GM12874 (cell line): ENCODE measurements around the gene PFN4.

Experiments
- TF ChIP-seq, protein P1 (sequence below): IDR thresholded peaks from 2 replicates; pipeline ENCODE4 v1.5.1; 2011; ENCODE audit warnings: low read depth, mild to moderate bottlenecking, control low read depth, low read length, moderate library complexity; ENCODE audit not compliant: insufficient read depth

PFN4 gene

GRCh38 chr2:24123922-24124580 lies 917 bp upstream of the PFN4 start:
- TF ChIP-seq, protein P1, sequence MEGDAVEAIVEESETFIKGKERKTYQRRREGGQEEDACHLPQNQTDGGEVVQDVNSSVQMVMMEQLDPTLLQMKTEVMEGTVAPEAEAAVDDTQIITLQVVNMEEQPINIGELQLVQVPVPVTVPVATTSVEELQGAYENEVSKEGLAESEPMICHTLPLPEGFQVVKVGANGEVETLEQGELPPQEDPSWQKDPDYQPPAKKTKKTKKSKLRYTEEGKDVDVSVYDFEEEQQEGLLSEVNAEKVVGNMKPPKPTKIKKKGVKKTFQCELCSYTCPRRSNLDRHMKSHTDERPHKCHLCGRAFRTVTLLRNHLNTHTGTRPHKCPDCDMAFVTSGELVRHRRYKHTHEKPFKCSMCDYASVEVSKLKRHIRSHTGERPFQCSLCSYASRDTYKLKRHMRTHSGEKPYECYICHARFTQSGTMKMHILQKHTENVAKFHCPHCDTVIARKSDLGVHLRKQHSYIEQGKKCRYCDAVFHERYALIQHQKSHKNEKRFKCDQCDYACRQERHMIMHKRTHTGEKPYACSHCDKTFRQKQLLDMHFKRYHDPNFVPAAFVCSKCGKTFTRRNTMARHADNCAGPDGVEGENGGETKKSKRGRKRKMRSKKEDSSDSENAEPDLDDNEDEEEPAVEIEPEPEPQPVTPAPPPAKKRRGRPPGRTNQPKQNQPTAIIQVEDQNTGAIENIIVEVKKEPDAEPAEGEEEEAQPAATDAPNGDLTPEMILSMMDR = no peak

GRCh38 chr2:24122366-24123194 lies 554 bp downstream of the PFN4 start:
- TF ChIP-seq, protein P1 = no peak

DNA sequence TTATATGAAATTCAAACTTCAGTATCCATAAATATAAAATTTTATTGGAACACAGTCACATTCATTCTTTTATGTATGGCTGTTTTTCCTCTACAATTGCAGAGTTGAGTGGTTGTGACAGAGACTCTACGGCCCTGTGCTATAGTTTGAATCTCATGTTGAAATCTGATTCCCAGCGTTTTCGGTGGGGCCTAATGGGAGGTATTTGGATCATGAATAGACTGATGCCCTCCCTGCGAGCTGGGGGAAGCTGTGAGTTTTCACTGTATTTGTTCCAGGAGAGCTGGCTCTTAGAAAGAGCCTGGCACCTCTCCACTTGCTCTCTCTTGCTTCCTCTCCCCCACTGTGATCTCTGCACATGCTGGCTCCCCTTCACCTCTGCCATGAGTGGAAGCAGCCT lies 1.7 kb downstream of the PFN4 start:
- TF ChIP-seq, protein P1 = no peak

- TF ChIP-seq, protein P1 = no peak
These were observed 2.1 kb downstream of the PFN4 start for GRCh38 chr2:24121066-24121465.

GRCh38 chr2:24117902-24118301 lies 5.2 kb downstream of the PFN4 start:
- TF ChIP-seq, protein P1 = no peak

- TF ChIP-seq, protein P1 = no peak
These were observed 8.1 kb downstream of the PFN4 start for GRCh38 chr2:24115057-24115456.

DNA sequence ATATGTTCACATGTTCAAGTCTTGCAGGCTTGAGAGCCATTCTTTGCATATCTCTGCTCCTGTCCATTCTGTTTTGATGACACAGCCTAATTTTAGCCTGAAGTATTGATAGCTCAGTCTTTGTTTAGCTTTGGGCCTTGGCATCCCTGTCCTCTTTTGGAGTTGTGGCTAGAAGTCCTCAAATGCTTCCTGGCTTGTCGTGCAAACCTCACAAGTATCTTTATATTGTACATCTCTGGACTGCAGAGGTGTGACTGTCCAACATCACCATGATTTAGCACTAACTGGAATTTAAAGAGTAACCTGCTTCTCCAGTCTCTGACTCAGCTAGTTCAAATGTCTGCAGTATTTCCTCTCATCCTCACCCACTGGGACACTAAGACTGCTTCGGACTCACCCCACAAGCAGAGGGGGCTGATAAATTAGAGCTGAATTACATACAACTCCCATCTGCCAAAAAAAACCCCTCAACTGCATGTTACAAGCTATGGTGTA lies 11.7 kb downstream of the PFN4 start:
- TF ChIP-seq, protein P1 = no peak
